Stimulated activated CD4-positive, alpha-beta T cell treated with anti-CD3 and anti-CD28 coated beads, Interleukin-2, amount 100 ng/mL, for 4 hours (primary cell): Measurements from ENCODE around the gene PAFAH1B2.
"Not testable (repeated sequence)": the region's sequence is repeated elsewhere in the genome, so short reads cannot be mapped to it uniquely, and the experiment has no call there.

Experiments
- DNase-seq: peaks from one replicate; pipeline ENCODE4 v3.0.0-alpha.2; 2020; ENCODE audit warnings: low read depth

The PAFAH1B2 gene

DNA sequence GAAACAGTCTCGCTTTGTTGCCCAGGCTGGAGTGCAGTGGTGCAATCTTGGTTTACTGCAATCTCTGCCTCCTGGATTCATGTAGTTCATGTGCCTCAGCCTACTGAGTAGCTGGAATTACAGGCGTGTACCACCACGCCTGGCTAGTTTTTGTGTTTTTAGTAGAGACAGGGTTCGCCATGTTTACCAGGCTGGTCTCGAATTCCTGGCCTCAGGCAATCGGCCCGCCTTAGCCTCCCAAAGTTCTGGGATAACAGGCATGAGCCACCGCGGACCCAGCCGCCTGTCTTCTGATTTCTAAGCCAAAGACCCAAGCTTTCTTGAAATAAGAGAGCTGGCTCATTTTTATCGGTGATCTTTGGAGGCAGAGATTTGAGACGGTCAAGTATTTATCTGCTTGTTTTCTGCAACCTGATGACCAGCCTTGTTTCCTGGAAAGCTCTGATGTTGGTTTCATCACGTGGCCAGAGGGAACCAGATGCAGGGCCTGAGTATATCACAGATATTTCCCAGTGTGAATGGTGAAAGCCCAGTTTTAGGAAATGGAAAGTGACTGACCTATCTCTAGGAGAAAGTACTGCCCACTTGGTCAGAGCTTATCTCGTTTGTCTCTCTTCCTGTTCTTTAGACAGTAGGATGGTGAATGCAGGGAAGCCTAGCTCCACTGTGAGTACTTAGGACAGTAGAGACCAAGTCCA lies 28.8 kb downstream of the PAFAH1B2 start:
- DNase-seq = no peak

DNA sequence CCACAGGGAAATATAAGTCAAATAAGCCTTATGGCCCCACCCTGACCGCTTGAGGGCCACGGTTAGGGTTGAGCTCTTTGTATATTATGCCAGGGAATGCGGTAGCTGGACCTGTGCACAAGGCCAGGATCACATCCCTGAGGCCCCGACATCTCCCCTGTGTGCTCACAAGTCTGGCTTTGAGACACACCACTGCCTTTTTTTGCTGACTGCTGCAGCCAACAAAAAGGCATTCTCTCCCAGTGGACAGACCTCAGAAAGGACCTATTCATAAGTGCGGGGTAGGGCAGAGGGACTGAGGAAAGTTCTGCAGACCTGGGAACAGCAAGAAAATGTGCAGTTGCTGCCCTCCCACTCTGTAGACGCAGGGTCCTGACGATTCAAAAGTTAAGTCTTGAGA lies 31.0 kb downstream of the PAFAH1B2 start:
- DNase-seq = no peak

DNA sequence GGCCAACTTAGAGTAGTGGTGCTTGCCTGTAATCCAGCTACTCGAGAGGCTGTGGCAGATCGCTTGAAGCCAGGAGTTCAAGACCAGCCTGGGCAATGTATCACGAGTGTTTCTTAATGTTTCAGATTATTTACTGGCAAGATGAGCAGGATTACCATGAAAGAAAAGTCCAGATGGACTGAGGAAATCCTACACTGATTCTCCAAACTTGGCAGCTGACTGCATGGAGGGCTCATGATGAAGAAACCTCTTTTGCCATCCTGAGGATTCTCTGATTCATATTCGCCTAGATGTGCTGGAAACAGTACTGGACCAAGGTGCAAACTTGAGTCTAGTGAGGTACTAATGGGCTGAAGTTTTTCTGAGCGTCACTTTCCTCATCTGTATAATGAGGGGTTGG lies 31.7 kb downstream of the PAFAH1B2 start:
- no peak for DNase-seq

DNA sequence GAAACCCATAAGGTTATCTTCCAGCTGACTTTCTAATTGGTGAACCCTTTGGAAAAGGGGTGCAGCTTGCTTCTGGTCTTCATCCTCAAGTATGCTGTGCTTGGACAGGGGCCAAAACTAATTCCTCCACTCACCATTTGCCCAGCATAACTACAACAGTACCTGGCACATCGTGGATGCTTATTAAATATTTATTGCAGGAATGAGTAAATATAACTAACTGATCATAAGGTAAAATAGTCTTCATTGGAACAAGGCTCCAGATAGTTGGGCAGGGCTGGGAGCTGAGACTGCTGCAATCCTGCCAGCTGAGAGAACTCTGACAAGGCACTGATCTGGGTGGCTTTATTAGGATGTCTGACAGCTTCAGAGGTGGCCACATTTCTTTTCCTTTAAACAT lies 32.1 kb downstream of the PAFAH1B2 start:
- DNase-seq = no peak

DNA sequence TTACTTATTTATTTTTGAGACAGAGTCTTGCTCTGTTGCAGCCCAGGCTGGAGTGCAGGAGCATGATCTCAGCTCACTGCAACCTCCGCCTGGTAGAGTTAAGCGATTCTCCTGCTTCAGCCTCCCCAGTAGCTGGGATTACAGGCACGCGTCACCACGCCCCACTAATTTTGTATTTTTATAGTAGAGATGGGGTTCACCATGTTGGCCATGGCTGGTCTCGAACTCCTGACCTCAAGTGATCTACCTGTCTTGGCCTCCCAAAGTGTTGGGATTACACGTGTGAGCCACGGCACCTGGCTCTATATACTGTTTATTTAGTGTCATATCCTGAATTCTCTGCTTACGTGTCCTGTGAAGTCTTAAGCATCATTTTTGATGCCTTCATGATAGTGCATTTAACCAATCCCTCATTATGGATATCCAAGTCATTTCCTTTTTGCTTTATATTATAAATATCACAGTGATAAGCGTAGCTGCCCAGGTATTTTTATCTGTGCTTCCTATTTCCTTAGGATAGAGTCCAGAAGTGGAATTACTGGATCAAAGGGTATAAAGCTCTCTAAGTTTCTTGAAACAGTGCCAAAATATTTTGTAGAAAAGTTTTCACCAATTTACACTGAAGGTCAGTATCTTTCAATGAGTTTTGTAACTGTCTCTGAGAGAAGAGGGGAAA lies 33.6 kb downstream of the PAFAH1B2 start:
- DNase-seq = no peak

DNA sequence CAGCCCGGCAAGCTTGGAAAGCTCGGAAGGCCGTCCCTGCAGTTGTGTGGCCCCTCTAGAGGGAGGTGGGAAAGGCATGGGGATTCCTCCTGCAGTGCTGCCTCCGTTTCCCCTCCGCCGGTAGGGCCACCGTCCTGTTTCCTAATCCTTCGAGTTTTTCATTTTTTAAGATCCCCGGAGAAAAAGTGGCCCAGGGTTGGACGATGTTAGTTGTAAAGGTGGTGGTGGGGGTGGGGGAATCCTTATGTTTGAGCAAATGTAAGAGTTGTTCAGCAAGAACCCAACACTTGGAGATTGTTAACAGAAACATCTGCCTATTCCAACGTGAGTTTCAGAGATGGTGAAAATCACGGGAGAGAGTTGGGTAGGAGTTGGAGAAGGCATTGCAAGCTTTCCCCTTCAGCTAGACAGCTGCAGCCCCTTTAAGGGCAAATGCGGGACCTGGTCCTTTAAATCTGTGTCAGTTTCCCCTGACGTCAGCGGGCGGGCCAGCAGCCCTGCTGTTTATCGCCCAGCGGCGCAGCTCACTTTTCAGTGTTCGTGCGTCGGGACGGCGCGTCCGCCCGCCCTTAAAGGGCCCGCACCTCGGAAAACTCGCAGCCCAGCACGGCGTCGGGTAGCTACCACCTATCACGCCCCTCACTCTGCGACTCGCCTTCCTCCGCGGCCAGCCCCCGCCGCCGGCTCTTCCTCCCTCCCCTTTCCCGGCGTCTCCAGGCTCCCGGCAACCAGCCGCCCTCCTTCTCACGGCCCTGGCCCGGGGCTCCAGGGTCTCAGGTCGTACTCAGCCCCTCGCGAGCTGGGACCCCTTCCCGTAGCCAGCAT lies 34.3 kb downstream of the PAFAH1B2 start, which contains the start of gene SIDT2:
TSS of gene SIDT2 (plus strand) at position 534 of the 825 bp plus-strand sequence. CDS start 521 bp downstream, outside the sequence.
- DNase-seq = peak; percentile 81

DNA sequence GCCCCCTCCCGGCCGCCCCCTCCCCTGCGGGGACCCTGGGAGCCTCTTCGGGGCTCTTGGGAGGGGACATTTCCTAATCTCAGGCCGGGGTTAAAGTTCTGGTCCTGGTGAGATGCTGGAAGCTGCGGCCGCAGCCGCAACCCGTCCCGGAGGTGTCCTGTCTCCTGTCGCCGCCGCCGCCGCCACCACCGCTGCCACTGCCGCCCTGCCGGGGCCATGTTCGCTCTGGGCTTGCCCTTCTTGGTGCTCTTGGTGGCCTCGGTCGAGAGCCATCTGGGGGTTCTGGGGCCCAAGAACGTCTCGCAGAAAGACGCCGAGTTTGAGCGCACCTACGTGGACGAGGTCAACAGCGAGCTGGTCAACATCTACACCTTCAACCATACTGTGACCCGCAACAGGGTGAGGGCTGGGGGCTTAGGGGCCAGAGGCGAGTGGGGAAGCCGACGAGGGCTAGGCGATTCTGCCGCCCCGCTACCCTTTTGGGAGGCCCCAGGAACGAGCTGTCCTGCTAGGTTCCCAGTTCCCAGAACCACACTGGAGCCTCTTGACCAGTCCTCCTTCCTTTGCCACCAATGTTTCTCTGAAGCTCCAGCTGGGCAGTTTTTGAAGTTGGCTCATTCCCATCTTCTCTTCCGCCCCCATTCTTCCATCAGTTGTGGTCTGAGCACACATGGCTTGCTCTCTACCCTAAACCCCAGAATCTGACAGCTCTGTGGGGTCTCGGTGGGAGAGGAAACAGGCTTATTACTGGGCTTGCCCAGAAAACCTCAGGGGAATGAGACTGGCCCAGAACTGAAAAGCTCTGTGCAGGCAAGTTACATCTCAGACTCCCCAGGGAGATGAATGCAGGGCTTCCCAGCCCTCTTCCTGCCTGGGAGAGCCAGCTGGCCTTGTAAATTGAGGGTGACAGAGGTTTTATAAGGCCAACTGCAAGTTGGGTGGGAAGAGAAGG lies 35.2 kb downstream of the PAFAH1B2 start:
- no peak for DNase-seq

DNA sequence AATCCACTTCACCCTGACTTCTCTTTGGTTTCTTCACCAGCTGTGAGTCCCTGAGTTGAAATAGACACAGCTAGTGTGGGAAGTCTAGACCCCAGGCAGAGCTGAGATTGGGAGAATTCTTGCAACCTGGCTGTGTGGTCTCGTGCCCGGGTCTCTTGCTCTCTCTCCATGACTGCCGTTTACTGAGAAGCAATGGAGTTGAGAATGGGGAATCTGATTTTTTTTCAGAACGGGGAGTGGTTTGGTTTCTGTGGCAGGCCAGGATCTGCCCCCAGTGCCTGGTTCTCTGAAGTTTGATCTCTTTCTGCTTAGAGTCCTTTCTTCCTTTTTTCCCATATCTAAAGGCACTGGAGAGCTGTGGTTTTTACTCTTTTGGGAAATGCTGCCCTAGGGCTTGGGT lies 35.9 kb downstream of the PAFAH1B2 start:
- no peak for DNase-seq

DNA sequence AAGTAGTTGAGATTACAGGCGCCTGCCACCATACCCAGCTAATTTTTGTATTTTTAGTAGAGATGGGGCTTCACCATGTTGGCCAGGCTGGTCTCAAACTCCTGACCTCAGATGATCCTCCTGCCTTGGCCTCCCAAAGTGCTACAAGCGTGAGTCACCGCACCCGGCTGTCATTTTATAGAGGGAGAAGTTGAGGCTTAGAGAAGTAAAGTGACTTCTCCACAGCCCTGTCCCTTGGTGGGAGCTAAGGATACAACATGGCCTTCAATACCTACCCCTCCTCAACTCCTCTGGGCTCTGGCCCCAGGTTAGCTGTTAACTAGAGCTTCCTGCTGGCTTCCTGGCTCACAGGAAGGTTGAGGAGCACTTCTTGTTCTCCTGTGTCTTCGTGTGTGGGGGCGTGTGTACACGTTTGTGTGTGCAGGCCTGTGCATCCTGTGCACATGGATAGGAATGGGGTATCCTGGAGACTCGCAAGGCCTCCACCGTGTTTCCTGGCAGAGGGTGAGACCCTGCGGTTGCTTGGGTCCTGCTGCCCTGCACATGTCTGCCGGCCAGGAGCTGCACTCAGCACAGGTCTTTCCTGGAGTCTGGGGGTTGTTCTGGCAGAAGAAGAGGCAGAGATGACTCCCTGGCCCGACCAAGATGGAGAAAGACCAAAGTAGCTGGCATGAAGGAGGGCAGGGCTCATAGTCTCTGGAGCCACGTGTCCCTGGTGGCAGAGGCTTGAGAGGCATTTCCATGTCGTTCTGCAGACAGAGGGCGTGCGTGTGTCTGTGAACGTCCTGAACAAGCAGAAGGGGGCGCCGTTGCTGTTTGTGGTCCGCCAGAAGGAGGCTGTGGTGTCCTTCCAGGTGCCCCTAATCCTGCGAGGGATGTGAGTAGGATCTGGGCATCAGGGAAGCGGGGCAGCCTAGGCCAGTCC lies 36.8 kb downstream of the PAFAH1B2 start:
- peak; percentile 26 for DNase-seq

DNA sequence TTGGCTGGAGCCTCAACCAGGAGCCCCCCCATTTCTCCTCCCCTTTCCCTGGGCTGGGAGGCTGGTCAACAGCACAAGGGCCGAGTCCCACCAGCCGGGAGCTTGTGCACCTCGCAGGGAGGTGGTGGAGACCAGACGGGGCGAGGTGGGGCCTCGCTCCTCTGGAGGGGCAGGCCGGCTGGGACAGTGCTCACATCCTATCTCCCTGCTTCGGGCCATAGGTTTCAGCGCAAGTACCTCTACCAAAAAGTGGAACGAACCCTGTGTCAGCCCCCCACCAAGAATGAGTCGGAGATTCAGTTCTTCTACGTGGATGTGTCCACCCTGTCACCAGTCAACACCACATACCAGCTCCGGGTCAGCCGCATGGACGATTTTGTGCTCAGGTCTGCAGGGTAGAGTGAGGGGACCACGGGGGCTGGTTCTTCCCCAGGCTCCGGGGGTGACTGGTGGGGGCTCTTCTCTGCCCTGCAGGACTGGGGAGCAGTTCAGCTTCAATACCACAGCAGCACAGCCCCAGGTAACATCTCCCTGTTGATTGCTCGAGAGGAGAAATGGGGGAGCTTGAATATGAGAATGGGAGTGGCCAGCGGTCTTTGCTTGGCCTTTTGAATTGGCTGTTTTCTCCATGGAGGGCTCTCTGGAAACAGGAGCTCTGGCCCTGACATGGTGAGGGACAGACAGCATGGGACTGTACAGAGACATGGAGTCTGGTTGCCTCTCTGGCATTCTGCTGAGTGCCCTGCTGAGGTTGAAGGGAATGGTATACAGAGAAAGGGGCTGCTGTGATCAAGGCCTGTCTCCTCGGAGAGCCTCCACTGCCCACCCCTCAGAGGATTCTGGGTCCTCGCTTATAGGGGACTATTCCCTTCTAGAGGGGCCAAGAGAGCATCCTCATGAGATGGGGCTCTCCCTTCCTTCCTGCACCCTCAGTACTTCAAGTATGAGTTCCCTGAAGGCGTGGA lies 37.8 kb downstream of the PAFAH1B2 start:
- DNase-seq = no peak

DNA sequence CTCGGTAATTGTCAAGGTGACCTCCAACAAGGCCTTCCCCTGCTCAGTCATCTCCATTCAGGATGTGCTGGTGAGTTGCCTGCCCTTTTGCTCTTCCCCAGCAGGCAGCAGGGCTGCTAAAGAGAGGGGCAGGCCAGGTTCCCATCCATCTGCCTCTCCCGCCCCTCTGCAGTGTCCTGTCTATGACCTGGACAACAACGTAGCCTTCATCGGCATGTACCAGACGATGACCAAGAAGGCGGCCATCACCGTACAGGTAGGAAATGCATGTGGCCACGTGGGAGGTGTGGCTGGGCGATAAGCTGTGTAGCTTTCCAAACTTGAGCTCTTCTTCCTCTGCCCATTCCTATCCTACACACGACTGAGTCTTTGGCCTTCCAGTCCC lies 38.5 kb downstream of the PAFAH1B2 start:
- no peak for DNase-seq

DNA sequence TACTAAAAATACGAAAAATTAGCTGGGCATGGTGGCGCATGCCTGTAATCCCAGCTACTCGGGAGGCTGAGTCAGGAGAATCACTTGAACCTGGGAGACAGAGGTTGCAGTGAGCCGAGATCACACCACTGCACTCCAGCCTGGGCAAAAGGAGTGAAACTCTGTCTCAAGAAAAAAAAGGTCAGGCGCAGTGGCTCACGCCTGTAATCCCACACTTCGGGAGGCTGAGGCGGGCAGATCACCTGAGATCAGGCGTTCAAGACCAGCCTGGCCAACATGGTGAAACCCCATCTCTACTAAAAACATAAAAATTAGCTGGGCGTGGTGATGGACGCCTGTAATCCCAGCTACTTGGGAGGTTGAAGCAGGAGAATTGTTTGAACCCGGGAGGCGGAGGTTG lies 39.1 kb downstream of the PAFAH1B2 start:
- not testable (repeated sequence) for DNase-seq

DNA sequence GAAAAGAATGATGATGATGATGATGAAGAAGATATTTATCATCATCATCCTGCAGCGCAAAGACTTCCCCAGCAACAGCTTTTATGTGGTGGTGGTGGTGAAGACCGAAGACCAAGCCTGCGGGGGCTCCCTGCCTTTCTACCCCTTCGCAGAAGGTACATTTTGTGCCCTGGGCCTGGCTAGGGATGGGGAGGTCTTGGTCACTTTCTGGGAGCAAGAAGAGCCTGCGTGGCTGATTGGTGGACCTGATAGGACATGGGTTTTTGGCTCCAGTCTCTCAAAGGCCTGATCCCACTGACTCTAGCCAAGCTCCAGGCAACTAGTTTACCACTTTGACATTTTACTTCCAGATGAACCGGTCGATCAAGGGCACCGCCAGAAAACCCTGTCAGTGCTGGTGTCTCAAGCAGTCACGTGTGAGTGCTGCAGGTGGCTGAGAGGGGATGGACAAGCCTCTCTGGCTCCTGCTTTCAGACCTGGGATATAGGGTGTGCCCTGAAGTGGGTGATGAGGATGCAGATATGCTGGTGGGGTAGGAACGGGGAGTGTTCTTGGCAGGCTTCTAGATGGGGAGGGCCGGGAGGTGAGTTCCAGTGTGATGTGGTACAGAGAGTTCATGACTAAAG lies 39.8 kb downstream of the PAFAH1B2 start:
- no peak for DNase-seq

DNA sequence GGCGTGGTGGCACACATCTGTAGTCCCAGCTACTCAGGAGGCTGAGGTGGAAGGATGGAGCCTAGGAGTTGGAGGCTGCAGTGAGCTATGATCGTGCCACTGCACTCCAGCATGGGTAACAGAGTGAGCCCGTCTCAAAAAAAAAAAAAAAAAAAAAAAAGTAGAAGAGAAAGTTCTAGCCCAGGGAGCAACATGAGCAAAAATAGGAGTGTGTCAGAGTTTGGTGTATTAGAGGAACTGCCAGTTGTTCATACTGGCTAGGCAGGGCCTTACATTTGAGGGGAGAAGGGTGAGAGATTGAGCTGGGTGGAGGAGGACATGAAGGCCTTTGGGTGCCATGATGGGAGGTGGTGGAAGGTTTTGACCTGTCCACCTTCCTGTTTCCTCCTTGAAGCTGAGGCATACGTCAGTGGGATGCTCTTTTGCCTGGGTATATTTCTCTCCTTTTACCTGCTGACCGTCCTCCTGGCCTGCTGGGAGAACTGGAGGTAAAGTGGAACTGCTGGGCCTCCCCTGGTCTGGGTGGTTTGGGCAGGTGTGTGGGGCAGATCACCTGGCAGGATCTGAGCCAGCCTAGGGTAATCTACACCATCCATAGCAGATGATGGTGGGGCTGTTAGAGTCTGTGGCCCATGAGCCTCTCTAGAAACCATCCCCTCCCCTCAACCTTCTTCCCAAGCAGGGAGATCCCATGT lies 41.8 kb downstream of the PAFAH1B2 start:
- no peak for DNase-seq

DNA sequence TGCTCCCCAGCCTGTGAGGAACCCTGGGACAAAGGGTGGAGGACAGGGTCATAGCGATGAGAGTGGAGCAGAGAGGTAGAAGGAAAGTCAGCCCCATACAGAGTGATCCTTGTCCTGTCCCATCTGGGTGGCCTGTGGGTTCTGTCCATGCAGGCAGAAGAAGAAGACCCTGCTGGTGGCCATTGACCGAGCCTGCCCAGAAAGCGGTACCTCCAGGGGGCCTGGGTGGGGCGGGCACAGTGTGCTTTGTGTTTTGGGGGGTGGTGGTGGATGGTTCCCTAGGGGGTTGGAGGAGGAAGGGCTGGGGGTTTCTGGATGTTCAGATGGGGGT lies 42.3 kb downstream of the PAFAH1B2 start:
- DNase-seq = no peak

DNA sequence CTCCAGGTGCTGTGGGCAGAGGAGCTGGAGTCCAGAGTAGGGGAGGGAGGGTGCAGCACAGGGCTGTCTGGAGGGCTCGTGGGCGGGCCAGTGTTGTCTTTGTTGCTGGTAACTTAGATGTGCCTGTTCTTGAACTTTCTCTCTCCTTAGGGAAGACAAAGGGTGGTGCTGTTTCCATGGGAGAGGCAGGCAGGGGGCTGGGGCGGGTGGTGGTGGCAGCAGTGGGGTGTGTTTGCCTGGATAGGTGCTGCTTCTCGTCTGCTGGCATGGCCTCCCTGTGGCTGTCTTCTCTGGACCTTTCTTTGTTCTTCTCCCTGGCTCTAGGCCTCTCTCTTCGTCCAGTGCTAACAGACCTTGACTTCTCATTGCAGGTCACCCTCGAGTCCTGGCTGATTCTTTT lies 42.9 kb downstream of the PAFAH1B2 start:
- no peak for DNase-seq

DNA sequence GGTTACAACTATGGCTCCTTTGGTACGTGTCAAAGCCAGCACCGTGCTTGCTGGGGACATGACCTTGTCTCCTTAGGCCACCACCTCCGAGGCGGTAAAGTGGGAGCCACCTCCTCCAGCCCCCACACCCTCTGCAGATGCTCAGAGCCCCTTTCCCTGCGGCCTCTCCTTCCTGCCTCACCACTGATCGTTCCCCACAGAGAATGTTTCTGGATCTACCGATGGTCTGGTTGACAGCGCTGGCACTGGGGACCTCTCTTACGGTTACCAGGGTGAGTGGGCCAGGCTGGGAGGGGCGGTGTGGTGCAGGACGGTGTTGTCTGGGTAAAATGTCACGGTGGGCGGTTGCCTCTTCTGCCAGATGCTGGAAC lies 43.3 kb downstream of the PAFAH1B2 start:
- no peak for DNase-seq

DNA sequence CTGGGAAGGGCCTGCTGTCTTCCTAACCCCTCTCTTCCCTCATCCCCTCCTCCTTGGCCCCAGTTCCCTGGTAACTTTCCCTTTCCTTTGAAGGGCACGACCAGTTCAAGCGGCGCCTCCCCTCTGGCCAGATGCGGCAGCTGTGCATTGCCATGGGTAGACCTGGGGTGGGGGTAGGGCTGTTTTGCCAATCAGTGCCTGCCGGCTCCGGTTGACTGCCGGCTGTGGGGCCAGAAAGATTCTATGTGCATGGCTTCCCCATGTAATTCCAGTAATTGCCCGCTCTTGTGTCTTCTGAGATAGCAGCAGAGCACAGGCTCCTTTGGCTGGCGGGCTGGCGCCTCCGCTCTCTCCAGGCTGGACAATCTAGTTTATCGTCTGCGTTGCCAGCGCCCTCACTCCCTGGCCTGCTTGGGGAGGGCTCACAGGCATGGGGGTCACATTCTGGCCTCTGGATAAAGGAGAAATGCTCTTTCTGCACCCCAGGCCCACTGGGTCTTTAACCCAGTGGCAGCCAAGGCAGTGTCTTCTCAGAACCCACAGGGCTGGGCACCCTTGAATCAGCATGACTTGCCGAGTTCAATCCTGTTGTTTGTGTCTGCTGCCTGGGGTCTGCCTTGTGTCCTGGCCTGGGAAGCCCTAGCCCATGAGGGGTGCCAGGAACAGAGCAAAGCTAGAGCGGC lies 43.9 kb downstream of the PAFAH1B2 start:
- no peak for DNase-seq
